ENCODE results near the gene A3GALT2.

The A3GALT2 gene

DNA sequence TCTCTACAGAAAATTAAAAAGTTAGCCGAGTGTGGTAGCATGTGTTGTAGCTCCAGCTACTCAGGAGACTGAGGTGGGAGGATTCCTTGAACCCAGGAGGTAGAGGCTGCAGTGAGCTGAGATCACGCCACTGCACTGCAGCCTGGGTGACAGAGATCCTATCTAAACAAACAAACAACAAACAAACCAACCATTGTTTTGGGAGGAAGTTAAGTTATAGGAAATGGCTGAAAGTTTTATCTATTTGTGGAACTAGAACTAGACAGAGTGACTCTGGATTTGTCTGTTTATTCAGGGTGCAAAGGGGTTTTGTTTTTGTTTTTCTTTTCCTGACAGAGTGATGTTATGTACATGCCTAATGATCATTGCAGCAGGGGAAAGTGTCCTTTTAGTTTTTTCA is 33.6 kb downstream of the A3GALT2 start:
- Histone ChIP-seq H3K27me3 (ENCODE audit: control insufficient read depth, insufficient read depth, low read length) (no peaks in the 10 kb centered on the region), H2AFZ (no peak overlapping the region), H3K27ac (no peak overlapping the region), H3K4me1 (no peaks in the 10 kb centered on the region), H3K36me3 (ENCODE audit: control insufficient read depth, insufficient read depth, low read length) (no peaks in the 10 kb centered on the region), H3K4me3 (ENCODE audit: low read depth, low read length) (no peak overlapping the region), H3K79me2 (no peaks in the 10 kb centered on the region), H3K9ac (no peak overlapping the region), H3K4me2 (ENCODE audit: low read length) (no peak overlapping the region), H3K9me3 (ENCODE audit: control insufficient read depth, low read length) (no peaks in the 10 kb centered on the region)
- TF ChIP-seq, protein P1, sequence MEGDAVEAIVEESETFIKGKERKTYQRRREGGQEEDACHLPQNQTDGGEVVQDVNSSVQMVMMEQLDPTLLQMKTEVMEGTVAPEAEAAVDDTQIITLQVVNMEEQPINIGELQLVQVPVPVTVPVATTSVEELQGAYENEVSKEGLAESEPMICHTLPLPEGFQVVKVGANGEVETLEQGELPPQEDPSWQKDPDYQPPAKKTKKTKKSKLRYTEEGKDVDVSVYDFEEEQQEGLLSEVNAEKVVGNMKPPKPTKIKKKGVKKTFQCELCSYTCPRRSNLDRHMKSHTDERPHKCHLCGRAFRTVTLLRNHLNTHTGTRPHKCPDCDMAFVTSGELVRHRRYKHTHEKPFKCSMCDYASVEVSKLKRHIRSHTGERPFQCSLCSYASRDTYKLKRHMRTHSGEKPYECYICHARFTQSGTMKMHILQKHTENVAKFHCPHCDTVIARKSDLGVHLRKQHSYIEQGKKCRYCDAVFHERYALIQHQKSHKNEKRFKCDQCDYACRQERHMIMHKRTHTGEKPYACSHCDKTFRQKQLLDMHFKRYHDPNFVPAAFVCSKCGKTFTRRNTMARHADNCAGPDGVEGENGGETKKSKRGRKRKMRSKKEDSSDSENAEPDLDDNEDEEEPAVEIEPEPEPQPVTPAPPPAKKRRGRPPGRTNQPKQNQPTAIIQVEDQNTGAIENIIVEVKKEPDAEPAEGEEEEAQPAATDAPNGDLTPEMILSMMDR (IDR thresholded peaks at IDR 0.05) = no peak

- H3K79me2 ChIP-seq = no peaks in the 10 kb centered on the region
- no peak overlapping the region for H2AFZ ChIP-seq
- no peaks in the 10 kb centered on the region for H3K27me3 ChIP-seq (ENCODE audit: control insufficient read depth, insufficient read depth, low read length)
- H3K4me2 ChIP-seq (ENCODE audit: low read length) = no peak overlapping the region
- H3K27ac ChIP-seq = no peak overlapping the region
- H3K9ac ChIP-seq = no peak overlapping the region
- H3K36me3 ChIP-seq (ENCODE audit: control insufficient read depth, insufficient read depth, low read length) = no peaks in the 10 kb centered on the region
- TF ChIP-seq, protein P1 (IDR thresholded peaks at IDR 0.05) = no peak
- no peaks in the 10 kb centered on the region for H3K9me3 ChIP-seq (ENCODE audit: control insufficient read depth, low read length)
- H3K4me1 ChIP-seq = no peaks in the 10 kb centered on the region
- no peak overlapping the region for H3K4me3 ChIP-seq (ENCODE audit: low read depth, low read length)
Observed at GRCh38 chr1:33286451-33287185, 34.3 kb downstream of the A3GALT2 start.

- Histone ChIP-seq H3K27me3 (ENCODE audit: control insufficient read depth, insufficient read depth, low read length) (no peaks in the 10 kb centered on the region), H3K36me3 (ENCODE audit: control insufficient read depth, insufficient read depth, low read length) (no peaks in the 10 kb centered on the region), H3K4me1 (no peaks in the 10 kb centered on the region), H3K9ac (no peak overlapping the region), H2AFZ (no peak overlapping the region), H3K9me3 (ENCODE audit: control insufficient read depth, low read length) (no peaks in the 10 kb centered on the region), H3K79me2 (no peaks in the 10 kb centered on the region), H3K27ac (no peak overlapping the region), H3K4me3 (ENCODE audit: low read depth, low read length) (no peak overlapping the region), H3K4me2 (ENCODE audit: low read length) (no peak overlapping the region)
- TF ChIP-seq, protein P1 (IDR thresholded peaks at IDR 0.05) = no peak
Observed at GRCh38 chr1:33284049-33284448, 36.8 kb downstream of the A3GALT2 start.

GRCh38 chr1:33282791-33283190 is 38.1 kb downstream of the A3GALT2 start:
- Histone ChIP-seq H3K36me3 (ENCODE audit: control insufficient read depth, insufficient read depth, low read length) (no peaks in the 10 kb centered on the region), H3K27me3 (ENCODE audit: control insufficient read depth, insufficient read depth, low read length) (no peaks in the 10 kb centered on the region), H3K4me3 (ENCODE audit: low read depth, low read length) (no peak overlapping the region), H3K4me2 (ENCODE audit: low read length) (no peak overlapping the region), H3K27ac (no peak overlapping the region), H3K79me2 (no peaks in the 10 kb centered on the region), H3K4me1 (no peaks in the 10 kb centered on the region), H3K9me3 (ENCODE audit: control insufficient read depth, low read length) (no peaks in the 10 kb centered on the region), H3K9ac (no peak overlapping the region), H2AFZ (no peak overlapping the region)
- TF ChIP-seq, protein P1 (IDR thresholded peaks at IDR 0.05) = no peak

Data from parathyroid adenoma (tissue), 2 donors.